Activated T-helper 9 cell treated with anti-CD3 and anti-CD28 coated beads, Interleukin-2, amount 50 U/mL, for 16 hours (primary cell): ENCODE measurements around the gene LRRC1.
"Not testable (repeated sequence)": the region's sequence is repeated elsewhere in the genome, so short reads cannot be mapped to it uniquely, and the experiment has no call there.

ENCODE experiments used
- DNase-seq: peaks from one replicate; pipeline ENCODE4 v3.0.0-alpha.2; 2020; ENCODE audit warnings: low read depth

LRRC1 gene

GRCh38 chr6:53794720-53795339 lies at the start of gene LRRC1:
Gene LRRC1 (plus strand): TSS chr6:53795005. CDS start chr6:53795257, 252 bp downstream.
- peak; percentile 74 for DNase-seq

GRCh38 chr6:53746442-53747103 lies 48.2 kb upstream of the LRRC1 start:
- DNase-seq = no peak

- DNase-seq = no peak
Measured at GRCh38 chr6:53750052-53750650, 44.7 kb upstream of the LRRC1 start.

DNA sequence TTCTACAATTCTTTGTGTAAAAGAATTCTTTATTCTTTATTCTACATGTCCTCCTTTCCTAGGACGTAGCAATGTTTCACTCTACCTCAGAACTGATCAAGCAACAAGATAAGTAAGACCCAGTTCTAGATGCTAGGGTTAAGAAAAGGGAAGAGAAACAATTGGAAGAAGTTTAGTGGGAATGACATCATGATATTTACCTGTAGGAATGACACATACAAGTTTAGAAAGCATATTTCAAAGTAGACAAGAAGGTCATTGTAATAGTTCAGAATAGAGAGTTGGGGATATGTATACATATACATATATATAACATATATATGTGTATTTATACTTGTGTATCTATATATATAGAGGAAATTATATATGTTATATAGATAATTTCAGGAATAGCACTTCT lies 43.4 kb upstream of the LRRC1 start:
- DNase-seq = no peak

DNA sequence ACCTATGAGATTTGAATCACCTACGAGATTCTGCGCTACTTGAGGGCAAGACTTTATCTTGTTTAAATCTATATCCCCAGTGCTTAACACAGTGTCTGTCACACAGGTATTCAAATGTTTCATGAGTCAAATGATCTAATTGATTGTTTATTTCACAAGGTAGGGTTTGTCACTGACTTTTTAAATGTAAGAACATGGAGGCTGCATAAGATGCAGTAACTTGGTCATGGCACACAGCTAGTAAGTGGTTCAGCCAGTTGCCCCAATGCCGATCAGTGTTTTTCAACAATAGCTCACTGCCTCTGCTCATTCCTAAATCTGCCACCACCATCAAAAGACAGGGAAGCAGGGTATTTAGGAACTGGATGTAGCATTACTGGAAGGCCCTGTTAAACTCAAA lies 42.4 kb upstream of the LRRC1 start:
- no peak for DNase-seq

- no peak for DNase-seq
Measured at GRCh38 chr6:53752856-53753255, 41.9 kb upstream of the LRRC1 start.

DNA sequence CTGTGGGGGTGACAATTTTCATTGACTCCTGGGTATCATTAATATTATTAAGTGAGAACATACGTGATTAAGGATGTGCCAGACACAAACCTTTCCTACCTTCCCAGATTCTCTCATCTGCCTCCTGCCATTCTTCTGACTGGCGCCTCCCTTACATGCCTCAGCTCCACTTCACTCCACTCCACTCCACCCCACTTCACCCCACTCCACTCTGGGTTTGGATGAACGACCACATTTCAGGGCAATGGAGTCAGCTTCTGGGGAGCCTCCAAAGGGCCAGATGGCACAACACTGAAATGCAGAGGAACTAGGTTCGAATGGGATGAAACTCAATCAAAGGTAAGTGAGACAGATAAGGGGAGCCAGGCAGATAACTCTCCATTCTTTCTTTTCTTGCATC lies 40.5 kb upstream of the LRRC1 start:
- no peak for DNase-seq

- no peak for DNase-seq
Measured at GRCh38 chr6:53756396-53756795, 38.4 kb upstream of the LRRC1 start.

GRCh38 chr6:53758496-53758895 lies 36.3 kb upstream of the LRRC1 start:
- no peak for DNase-seq

GRCh38 chr6:53761036-53761435 lies 33.8 kb upstream of the LRRC1 start:
- no peak for DNase-seq

DNA sequence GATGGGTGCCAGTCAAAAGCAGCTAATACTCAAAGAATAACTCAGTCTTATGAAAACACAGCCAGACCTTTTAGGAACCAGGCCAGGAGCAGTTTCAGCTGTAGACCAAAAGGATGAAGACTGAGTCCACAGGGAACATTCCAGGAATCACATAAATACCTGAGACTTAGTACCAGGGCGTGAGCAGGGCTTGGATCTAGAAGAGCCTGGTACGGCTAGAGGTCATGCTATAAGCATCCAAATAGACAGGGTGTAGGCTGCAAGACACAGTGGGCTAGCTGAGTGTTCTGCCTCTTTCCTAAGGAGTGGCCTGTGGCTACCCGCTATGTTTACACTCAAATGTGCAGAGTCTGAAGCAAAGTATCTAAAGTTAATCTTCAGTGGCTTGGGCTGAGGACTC lies 29.5 kb upstream of the LRRC1 start:
- DNase-seq = no peak

DNA sequence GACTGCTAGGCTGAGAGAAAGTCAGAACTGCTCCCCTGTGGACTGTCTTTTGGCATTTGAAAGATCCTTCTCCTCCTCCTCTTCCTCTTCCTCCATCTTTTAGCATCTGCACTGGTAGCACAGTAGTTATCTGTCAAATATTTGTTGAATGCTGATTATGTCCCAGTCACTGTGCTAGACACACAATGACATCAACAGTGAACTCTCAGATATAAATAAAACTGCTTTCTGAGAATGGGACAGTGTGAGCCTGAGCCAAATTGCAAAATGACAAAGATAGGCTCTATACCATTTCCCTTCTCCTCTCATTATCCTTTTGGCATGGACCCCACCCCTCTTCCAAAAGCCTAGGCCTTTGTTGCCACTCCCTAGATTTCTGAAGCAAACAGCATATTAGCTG lies 27.9 kb upstream of the LRRC1 start:
- no peak for DNase-seq

DNA sequence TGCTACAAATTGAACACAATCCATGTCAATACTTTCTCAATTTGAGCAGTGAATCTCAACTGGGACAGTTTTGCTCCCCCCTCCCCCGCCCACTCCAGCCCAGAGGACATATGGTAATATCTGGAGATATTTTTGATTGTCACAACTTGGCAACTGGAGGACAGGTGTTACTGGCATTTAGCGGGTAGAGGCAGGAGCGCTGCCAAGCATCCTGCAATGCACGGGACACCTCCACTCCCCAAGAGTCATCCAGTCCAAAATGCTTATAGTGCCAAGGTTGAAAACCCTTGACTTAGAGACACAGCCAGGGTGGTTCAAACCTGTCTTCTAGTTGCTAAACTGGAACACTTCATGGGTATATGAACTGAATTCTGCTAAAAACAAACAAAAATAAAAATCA lies 26.9 kb upstream of the LRRC1 start:
- DNase-seq = no peak

GRCh38 chr6:53768636-53769035 lies 26.2 kb upstream of the LRRC1 start:
- DNase-seq = no peak

DNA sequence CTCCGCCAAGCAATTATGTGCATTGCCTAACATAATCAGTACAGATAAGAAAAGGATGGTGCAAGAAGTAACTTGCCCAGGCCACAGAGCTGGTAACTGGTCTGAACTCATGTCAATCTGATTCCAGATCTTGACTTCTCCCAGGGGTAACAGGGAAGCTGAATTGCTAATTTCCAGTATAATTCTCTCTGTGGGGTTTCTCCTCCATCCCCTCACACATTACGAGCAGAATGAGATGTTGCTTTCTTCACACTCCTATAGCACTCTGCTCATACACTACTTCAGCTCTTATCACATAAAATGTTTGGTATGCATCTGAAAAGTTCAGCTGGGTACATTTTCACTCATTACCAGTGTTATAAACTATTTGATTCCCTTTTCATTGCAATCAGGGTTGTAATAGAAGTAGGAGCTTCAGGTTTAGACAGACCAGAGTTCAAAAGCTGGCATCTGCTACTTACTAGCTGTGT lies 24.0 kb upstream of the LRRC1 start:
- DNase-seq = no peak

GRCh38 chr6:53771785-53772624 lies 22.8 kb upstream of the LRRC1 start:
- DNase-seq = no peak

- DNase-seq = no peak
Measured at GRCh38 chr6:53773044-53773696, 21.6 kb upstream of the LRRC1 start.

- DNase-seq = not testable (repeated sequence)
Measured at GRCh38 chr6:53776152-53776551, 18.7 kb upstream of the LRRC1 start.

DNA sequence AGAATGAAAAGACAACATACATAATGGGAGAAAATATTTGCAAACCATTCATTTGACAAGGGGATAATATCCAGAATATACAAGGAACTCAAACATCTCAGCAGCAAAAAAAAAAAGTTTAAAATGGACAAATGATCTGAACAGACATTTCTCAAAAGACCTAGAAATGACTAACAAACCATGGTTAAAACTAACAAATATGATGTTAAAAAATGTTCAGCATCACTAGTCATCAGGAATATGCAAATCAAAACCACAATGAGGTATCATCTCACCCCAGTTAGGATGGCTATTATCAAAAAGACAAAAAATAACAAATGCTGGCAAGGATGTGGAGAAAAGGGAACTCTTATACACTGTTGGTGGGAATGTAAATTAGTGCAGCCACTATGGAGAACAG lies 9.8 kb upstream of the LRRC1 start:
- DNase-seq = not testable (repeated sequence)

GRCh38 chr6:53786832-53787231 lies 8.0 kb upstream of the LRRC1 start:
- no peak for DNase-seq

DNA sequence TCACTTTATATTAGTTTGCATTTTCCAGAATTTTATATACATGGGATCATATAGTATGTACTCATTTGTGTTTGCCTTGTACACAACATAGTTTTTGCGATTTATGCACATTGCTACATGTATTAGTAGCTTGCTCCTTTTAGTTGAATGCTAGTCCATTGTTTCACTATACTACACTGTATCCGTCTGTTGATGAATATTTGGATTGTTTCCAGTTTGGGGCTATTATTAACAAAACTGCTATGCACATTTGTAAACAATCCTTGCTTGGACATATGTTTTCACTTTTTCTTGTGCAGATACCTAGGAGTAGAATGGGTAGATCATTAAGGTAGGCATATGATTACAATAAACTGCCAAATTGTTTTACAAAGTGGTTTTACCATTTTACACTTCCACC lies 3.9 kb upstream of the LRRC1 start:
- DNase-seq = no peak

- no peak for DNase-seq
Measured at GRCh38 chr6:53792016-53792415, 2.8 kb upstream of the LRRC1 start.
